M059J (cell line): Measurements from ENCODE around the gene ODAD3. TPM values are rescaled to one million over a fixed set of nuclear protein-coding genes. Genes with fewer than 3 reads are reported as not detected.
"Not testable (repeated sequence)": the region's sequence is repeated elsewhere in the genome, so short reads cannot be mapped to it uniquely, and the experiment has no call there.

Experiments
- DNase-seq: peaks from one replicate; pipeline ENCODE4 v3.0.0-alpha.2; 2012; ENCODE audit warnings: low read depth
- total RNA-seq: library from RNA; depleted of rRNA; stranded (reverse); fragments of >200 nt; shearing (Covaris generic); gene quantifications from 2 replicates; pipeline ENCODE4 v1.2.3, GENCODE V29; 2014; rRNA removed

Gene ODAD3
- total RNA-seq, result 0.32 and 0.54 TPM in 2 replicates

DNA sequence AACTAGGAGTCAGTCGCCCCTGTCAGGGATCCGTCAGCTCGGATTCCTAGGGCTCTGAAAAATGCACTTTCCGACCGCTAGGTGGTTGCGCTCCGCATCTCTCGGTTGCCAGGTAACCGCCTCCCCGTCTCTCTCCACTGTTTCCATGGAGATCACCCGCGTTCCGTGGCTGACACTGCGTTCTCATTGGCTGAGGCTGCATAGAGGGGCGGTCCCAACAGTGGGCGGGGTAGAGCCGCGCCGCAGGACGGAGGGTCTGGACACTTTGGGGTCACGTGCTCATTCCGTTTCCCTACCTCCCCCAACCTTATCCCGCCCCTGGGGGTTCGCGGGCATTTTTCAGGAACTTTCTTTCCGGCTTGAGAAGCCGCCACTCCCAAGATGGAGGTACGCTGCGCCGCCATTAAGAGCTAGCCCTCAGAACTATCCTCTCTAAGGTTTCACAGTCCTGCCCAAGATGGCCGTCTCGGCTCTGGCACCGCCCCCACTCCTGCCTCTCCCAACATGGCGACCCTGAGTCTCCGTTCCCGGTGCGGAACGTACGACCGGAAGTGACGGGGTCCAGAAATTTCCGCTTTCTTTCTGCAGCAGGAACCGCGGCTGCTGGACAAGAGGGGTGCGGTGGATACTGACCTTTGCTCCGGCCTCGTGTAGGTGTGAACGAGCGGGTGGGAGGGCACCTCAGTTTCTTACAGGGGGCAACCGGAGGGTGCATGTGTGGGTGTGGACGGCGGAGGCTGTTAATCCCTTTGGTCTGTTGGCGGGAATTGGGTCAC lies at the start of gene ODAD3, which contains the start of gene PRKCSH:
Gene ODAD3 (minus strand): TSS at position 65 of the 776 bp plus-strand sequence. CDS start 105 bp downstream, outside the sequence.
Gene PRKCSH (plus strand): TSS at position 579 of the 776 bp plus-strand sequence. CDS start 483 bp downstream, outside the sequence.
- DNase-seq, result peak; percentile 100

DNA sequence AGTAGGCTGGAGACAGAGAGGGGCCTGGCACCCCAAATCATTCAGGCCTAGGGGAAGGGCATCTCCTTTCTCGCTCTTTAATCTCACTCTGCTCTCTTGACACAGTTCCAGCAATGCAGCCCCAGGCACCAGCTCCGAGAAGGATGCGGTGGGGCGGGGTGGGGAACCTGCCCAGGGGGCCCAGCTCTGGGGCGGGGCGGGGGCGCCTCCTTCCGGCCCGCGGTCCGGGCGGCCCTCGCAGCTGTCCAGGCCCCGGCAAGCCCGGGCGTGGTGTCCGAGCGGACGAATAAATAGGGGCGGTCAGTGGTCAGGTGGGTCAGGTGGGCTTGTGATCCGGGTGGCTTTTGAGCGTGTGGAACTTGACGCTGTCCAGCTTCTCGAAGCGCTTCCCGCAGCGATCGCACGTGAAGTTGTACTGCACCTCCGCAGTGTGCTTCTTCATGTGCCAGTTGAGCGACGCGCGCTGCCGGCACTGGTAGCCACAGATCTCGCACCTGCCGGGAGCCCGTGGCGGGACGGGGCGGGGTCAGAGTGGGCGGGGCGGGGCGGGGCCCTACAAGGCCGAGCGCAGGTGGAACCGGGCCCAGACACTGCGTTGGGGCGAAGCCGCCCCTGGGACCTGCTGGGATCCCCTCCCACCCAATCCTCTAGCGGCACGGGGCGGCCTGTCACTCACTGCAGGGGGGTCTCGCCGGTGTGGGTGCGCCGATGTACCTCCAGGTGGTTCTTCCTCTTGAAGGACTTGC lies 48.6 kb upstream of the ODAD3 start:
- no peak for DNase-seq

DNA sequence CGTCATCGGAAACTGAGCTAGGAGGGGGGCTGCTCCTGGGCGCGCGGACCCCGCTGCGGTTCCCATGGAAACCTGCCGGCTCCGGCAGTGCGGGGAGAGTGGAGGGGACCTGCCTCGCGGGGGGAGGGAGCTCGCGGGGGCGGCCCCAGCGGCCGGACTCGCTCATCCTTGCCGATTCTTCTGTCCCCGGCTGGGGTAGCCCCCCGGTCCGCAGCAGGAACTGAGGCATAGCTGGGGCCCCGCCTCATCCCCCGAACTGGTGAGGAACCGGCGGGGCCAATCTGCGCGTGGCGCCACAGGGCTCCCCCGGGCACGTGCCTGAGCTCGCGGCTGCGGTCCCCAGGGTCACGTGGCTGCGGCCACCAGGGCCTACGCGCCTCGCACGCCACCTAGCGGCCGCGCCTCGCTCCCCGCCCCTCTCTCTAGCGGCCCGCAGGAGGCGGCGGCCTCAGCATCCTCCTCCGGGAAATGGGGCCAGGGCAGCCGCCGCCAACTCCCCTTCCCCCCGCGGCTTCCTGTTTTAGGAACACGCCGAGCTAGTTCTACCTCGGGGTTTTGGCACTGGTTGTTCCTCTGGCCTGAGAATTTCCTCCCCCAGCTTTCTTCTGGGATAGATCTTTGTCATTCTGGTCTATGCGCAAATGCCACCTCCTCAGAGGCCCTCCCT lies 47.6 kb upstream of the ODAD3 start:
- DNase-seq, result peak; percentile 71

DNA sequence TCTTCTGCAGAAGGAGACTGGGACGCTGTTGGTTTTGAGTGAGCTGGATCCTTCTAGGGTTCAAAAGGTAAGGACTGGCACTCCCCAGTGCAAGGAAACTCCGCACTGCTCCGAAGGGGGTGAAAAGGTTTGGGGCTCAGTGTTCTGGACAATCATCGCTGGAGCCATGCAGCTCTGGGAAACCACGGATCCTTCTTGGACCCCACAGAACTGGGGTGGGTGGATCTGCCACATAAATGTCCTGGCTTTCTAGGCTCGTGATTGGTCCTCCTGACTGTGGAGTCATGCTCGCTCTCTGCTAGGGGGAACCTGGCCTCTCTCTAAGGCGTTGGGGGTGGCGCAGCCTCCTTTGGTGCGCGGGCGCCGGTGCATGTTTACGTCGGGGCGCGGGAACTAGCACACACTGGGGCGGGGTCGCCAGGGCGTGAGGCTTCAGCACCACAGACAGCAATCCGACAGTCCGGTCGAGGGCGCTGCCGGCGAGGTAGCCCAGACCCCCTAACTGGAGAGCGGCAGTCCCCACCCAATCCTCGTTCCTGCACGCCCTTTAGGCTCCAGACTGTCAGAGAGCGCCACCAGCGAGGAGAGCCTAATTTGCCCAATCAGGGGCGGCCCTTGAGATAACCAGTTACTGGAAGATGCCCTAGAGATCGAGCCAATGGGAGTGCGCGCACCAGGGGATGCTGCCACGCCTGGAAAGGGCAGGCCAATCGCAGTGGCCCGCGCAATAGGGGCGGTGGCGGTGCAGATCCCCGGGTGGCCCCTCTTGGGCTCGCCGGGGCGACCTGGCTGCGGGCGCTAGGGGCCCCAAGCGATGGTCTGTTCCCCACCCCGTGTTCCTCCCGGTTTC lies 46.8 kb upstream of the ODAD3 start:
- DNase-seq, result peak; percentile 73

DNA sequence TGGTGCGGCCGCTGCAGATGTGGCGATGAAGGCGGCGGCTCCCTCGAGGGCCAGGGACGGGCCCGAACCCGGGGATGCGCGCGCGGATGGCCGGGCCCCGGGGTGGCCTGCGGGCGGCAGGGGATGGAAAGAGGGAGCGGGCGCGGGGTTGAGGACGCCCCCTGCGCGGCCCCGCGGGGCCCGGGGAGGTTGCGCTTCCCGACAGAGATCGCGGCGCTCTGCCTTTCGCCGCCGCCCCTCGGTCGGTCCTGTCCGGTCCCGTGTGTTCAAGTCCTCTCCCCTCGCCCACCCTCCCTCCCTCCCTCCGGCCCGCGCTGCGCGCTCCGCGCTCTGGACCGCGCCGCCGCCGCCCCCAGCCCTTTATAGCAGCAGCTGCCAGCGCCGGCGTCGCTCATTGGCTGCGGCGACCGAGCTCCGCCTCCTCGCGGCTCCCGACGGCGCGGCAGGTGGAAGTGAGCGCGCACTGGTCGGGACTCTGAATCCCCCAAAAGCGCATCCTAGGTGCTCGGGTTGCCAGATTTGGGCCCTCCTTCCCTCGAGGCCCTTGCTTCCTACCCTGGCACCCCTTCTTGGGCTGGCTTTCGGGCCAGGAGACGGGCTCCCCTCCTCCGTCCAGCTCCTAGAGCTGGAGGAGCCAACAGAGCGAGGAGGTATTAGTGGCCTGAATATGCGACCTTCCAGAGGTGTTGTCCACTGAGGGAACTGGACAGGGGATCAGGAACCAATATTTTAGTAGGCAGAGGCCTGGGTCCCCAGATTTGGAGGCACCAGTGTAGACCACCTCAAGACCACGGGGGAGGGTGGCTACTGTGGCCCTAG lies 46.0 kb upstream of the ODAD3 start, which contains the start of gene ELAVL3:
Gene ELAVL3 (minus strand): TSS at position 332 of the 819 bp plus-strand sequence. CDS start 438 bp downstream, outside the sequence.
- DNase-seq, result no peak

DNA sequence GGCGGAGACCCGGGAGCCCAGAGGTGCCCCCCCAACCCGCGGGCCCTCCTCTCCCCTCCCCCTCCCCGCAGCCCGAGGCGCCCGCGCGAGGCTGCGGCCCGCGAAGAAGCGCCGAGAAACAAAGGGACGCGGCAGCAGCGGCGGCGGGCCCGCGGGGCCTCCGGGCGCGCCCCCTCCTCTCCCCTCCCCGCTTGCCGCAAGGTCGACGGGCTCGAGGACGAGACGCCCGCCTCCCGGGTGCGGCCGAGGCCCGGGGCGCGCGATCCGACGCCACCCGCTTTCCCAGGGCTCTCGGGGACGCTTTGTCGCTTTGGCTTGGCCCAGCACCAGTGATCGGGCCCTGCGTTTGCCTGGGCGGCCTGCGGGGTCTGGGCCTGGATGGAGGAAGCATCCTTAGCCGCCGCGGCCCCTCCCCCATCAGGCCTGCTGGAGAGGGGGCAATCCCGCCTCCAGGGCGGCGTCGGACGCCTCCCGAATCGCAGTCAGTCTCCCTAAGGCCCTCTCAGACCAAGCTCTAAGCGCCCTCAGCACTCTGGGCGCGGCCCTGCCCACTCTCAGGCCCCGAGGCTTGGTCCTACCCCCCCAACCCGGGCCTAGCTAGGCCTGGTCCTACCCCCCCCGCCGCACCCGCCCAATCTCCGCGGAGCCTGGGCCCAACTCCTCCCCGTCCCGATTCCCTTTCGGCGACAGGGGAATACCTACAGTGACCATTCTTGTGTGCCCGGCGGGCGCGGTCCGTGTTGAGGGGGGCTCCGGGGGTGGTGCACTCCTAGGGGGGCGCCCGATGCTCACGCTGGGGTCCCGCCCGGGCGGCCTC lies 45.2 kb upstream of the ODAD3 start:
- no peak for DNase-seq

DNA sequence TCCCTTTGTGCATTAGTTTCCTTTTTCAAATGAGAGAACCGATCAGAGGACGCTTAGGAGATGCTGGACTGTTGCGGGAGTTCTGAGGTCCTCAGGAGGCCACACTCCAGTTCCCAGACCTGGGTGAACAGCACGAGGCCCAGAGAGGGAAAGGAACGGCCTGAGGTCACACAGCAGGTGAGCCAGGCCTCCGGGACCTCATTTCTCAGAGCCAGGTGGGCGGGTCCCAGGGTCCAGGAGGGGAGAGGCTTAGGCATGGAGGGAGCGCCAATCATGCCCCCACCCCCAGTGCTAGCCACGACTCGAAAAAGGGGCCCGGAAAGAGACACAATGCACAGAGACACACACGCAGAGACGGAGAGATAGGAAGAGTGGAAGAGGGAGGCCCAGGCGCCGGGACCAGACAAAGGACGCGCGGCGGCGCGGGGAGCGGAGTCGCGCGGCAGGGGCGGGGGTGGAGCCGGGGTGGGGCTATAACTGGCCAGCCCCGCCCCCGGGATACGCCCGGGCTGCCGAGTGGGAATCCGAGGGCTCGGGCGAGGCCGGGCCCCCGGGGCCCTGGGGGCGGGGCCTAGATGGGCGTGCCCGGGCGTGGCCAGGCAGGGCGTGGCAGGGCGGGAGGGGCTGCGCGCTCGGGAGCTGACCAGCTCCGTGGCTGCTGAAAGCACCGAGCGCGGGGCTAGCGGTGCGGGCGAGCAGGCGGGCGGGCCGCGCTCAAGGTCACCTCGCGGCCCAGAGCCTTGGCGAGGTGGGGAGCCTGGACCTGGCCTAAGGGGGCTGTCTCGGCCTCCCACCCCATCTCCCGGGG lies 44.4 kb upstream of the ODAD3 start:
- no peak for DNase-seq

DNA sequence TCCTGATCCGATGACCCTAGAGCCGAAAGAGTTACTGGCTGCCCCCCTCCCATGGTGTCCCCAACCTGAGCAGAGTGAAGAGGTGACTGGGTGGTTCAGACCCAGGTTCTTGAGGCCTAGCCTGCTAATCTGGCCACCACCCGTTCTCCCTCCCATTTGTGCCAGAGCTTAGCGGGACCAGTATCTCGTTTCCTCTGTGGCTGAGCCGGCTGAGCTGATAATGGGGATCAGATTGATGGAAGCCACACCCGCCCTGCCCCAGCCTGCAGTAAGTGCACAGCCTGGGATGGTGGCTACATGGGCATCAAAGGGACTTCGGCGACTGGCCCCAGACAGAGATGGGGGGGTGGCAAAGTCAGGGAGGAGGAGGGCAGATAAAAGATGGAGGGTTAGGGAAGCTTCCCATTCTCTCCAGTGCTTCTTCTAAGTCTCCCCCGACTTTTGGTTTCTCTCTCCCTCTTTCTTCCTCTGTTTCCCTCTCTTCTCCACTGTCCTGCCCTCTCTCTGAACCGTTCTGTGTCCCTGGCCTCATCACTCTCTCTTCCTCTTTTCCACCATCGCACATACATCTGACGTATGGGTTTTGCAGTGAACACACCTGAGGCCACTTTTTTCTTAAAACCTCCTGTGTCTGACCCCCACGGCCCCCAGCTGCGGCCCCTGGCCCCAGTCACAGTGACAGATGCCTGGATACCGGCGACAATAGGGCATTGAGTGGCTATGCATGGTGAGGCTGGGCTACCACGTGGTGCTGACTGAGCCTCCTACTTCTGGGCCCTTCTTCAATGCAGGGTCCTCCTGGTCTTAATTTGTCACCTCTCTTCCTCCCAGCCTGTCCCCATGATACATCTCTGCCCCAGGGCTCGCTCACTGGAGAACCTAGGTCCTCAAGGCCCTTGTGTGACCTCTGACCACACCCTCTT lies 43.5 kb upstream of the ODAD3 start:
- DNase-seq, result peak; percentile 18

DNA sequence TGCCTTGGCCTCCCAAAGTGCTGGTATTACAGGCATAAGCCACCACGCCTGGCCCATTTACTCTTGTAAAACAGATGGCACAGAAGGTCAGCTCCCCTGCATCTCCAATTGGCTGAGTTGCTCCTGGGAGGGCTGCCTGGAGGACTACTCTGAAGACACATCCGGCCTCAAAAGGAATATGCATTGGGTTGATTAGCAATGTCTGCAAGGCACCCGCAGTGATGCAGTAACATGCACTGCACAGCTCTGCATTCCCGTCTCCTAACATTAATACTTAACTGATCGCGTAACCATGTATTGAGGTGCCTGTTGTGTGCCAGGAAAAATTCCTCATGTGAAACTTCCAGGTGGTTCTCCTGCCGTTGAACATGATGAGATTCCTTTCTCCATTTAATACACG lies 40.9 kb upstream of the ODAD3 start:
- DNase-seq, result no peak

DNA sequence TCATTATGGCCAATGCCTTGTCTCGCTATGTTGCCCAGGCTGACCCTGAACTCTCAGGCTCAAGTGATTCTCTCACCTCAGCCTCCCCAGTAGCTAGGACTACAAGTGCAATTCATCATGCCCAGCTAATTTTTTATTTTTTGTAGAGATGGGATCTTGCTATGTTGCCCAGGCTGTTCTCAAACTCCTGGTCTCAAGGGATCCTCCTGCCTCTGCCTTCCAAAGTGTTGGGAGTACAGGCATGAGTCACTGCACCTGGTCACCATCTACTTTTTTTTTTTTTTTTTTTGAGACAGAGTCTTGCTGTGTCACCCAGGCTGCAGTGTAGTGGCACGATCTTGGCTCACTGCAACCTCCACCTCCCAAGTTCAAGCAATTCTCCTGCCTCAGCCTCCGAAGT lies 40.4 kb upstream of the ODAD3 start:
- peak; percentile 33 for DNase-seq

DNA sequence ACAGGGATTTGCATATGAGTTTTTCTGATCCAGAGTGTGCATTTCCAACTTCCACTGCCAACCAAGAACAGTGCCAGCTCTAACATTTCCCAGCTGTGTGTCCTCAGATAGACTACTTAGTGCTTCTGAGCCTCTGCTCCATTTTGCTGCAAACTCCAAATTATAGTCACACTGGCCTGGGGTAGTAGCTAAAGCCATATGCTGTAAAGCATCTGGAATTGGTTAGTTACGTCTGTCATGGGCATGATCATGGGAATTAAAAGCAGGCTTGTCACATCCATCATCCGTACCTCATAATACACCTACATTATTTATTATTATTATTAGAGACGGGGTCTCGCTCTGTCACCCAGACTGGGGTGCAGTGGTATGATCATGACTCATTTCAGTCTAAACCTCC lies 38.8 kb upstream of the ODAD3 start:
- no peak for DNase-seq

DNA sequence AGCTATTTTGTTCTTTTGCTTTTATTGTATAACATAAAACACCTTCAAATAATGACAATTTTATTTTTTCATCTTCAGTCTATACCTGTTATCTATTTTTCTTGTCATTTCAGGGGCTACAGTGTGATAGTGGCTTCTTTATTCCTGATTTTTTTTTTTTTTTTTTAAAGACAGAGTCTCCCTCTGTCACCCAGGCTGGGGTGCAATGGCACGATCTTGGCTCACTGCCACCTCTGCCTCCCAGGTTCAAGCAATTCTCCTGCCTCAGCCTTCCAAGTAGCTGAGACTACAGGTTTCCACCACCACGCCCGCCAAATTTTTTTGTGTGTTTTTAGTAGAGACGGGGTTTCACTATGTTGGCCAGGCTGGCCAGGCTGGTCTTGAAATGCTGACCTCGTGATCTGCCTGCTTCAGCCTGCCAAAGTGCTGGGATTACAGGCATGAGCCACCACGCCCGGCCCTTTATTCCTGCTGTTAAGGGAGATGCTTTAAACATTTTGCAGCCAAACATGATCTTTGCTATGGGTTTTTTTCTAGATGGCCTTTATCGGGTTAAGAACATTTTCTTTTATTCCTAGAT lies 33.4 kb upstream of the ODAD3 start:
- not testable (repeated sequence) for DNase-seq

DNA sequence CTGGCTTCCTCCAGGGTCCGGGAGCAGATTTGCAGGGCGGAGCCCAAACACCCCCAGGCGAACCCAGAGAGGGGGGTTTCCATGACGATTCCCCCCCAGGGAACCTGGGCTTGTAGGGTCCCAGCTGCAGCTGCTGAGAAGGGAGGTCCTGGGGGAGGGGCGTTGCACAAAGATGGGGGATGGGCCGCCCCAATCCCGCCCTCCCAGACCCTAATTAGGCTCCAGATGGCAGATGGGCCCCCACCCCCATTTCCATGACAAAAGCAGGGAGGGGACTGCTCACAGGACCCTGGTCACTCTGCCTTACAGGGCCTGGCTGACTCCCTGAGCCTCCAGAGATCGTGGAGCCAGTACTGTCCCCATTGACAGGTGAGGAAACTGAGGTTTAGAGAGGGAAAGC lies 30.7 kb upstream of the ODAD3 start:
- no peak for DNase-seq

DNA sequence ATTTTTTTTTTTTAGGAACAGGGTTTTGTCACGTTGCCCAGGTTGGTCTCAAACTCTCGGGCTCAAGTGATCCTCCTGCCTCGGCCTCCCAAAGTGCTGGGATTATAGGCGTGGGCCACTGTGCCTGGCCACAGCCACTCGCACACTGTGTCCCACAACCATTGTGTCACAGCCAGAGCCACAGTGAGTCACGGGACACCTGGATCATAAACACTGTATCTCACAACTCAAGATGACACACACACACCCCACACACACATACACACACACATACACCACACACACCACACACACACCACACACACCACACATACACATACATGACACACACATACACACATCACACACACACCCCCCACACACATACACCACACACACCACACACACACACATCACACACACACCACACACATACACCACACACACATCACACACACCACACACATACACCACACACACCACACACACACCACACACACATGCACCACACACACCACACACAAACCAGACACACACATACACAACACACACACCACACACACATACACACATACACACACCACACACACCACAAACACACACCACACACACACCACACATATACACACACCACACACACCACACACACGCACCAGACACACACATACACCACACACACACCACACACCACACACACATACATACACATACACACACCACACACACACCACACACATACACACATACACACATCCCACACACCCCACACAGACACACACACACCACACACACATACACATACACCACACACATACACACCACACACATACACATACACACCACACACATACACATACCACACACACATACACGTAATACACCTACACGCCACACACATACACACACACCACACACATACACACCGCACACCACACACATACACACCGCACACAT lies 29.7 kb upstream of the ODAD3 start:
- DNase-seq, result no peak

DNA sequence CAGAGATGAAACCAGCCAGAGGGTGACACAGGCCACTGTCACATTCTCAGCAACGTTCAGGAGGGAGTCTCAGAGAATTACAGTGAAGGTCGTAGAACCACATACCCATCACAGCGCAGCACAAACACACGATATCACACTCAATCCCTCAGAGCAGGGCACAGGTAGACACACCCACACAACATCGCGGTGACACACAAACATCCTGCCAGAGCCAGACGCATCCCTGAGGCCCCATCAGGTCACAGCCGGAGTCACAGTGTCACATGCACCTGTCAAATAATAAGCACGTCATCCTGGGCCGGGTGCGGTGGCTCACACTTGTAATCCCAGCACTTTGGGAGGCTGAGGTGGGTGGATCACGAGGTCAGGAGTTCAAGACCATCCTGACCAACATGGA lies 28.5 kb upstream of the ODAD3 start:
- DNase-seq, result no peak

DNA sequence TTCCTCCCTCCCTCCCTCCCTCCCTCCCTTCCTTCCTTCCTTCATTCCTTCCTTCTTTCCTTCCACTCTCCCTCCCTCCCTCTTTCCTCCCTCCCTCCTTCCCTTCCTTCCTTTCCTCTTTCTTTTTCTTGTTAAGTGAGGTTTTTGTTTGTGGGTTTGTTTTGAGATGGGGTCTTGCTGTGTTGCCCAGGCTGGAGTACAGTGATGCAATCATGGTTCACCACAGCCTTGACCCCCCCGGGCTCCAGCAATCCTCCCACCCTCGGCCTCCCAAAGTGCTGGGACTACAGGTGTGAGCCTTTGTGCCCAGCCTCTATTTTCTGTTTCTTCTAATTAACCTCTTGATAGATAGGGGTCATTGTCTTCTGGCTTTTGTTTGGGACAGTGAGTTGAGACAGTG lies 26.5 kb upstream of the ODAD3 start:
- no peak for DNase-seq
